Mesendoderm (in vitro differentiated cells): ENCODE measurements around the gene CT45A10.
"Not testable (repeated sequence)": the region's sequence is repeated elsewhere in the genome, so short reads cannot be mapped to it uniquely, and the experiment has no call there.

Experiments used
- DNase-seq: peaks from one replicate; pipeline ENCODE4 v3.0.0; 2013
- H2AK5ac ChIP-seq: 2 replicates; pipeline ENCODE4 v1.6.1; 2013; ENCODE audit warnings: low read length, inconsistent platforms
- H2BK120ac ChIP-seq: 2 replicates; pipeline ENCODE4 v1.6.1; 2013; ENCODE audit warnings: low read depth, mild to moderate bottlenecking, low read length, moderate library complexity, mixed read lengths
- H2BK15ac ChIP-seq: replicated peaks from 2 replicates; pipeline ENCODE4 v1.6.1; 2013; ENCODE audit warnings: low read depth, mild to moderate bottlenecking, moderate library complexity
- H2BK5ac ChIP-seq: 2 replicates; pipeline ENCODE4 v1.6.1; 2013; ENCODE audit warnings: low read length, inconsistent platforms
- H3K18ac ChIP-seq: 2 replicates; pipeline ENCODE4 v1.6.1; 2013; ENCODE audit warnings: mild to moderate bottlenecking, low read length, mixed read lengths
- H3K23ac ChIP-seq: one replicate; pipeline ENCODE4 v1.6.1; 2013; ENCODE audit warnings: low read length
- H3K27ac ChIP-seq: 2 replicates; pipeline ENCODE4 v1.5.1; 2013; ENCODE audit warnings: low read depth, mild to moderate bottlenecking, inconsistent platforms, low read length, moderate library complexity
- H3K27me3 ChIP-seq: 2 replicates; pipeline ENCODE4 v1.6.1; 2013; ENCODE audit warnings: low read length, control low read depth, mild to moderate bottlenecking, inconsistent platforms; ENCODE audit not compliant: insufficient read depth, poor library complexity
- H3K36me3 ChIP-seq: 2 replicates; pipeline ENCODE4 v1.6.1; 2013; ENCODE audit warnings: low read length, inconsistent platforms; ENCODE audit not compliant: control insufficient read depth, insufficient read depth
- H3K4ac ChIP-seq: one replicate; pipeline ENCODE4 v1.6.1; 2013; ENCODE audit warnings: low read depth, mild to moderate bottlenecking, low read length, moderate library complexity
- H3K4me1 ChIP-seq: 2 replicates; pipeline ENCODE4 v1.6.1; 2013; ENCODE audit warnings: low read depth, low read length, inconsistent platforms; ENCODE audit not compliant: control insufficient read depth
- H3K4me2 ChIP-seq: 2 replicates; pipeline ENCODE4 v1.6.1; 2013; ENCODE audit warnings: low read length
- H3K4me3 ChIP-seq: 2 replicates; pipeline ENCODE4 v1.5.1; 2013; ENCODE audit warnings: mild to moderate bottlenecking, low read length
- H3K56ac ChIP-seq: one replicate; pipeline ENCODE4 v1.6.1; 2013; ENCODE audit warnings: low read length
- H3K79me1 ChIP-seq: 2 replicates; pipeline ENCODE4 v1.6.1; 2013; ENCODE audit warnings: low read length, inconsistent platforms
- H3K79me2 ChIP-seq: 2 replicates; pipeline ENCODE4 v1.6.1; 2013; ENCODE audit warnings: mild to moderate bottlenecking, low read length; ENCODE audit not compliant: control insufficient read depth, insufficient read depth
- H3K9ac ChIP-seq: 2 replicates; pipeline ENCODE4 v1.6.1; 2013; ENCODE audit warnings: low read length, inconsistent platforms
- H4K5ac ChIP-seq: one replicate; pipeline ENCODE4 v1.6.1; 2013; ENCODE audit warnings: low read length
- H4K8ac ChIP-seq: one replicate; pipeline ENCODE4 v1.6.1; 2013; ENCODE audit warnings: low read depth, mild to moderate bottlenecking, control low read depth, low read length, moderate library complexity
- WGBS: extraction: QIAGEN DNeasy Blood & Tissue Kit; methylation state at CpG from one replicate; pipeline ENCODE4 v1.1.7; 2013; ENCODE audit warnings: low lambda C conversion rate, missing lambda C conversion rate; ENCODE audit not compliant: insufficient coverage; ENCODE audit errors: extremely low coverage; 5-methylcytosine and 5-hydroxymethylcytosine counted together

Gene CT45A10

DNA sequence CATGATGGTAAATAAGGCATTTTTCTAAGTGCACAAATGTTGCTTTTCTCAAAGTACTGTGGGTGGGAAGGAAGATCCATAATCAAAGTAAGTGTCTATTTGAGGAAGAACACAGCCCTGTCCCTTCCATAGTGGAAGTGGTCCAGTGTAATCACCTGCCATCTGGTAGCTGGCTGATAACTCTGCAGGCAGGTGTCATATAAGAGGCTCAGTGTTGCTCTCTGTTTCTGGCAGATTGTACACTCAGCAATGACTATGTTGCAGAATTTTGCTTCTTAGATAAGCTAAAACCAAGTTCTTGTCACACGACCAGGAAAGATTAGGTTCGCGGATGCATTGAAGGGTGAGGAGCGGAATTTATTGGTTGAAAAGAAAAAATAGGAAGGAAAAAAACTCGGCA lies 21.2 kb upstream of the CT45A10 start:
- Histone ChIP-seq H2AK5ac (no peak overlapping the region), H4K5ac (no peak overlapping the region), H3K56ac (no peak overlapping the region), H2BK15ac (no peak overlapping the region), H3K18ac (no peak overlapping the region), H3K27ac (no peak overlapping the region), H2BK5ac (no peak overlapping the region), H3K36me3 (no peaks in the 10 kb centered on the region), H3K4me3 (no peak overlapping the region), H3K4me1 (no peaks in the 10 kb centered on the region), H3K4ac (no peak overlapping the region), H3K4me2 (no peak overlapping the region), H3K27me3 (no peaks in the 10 kb centered on the region), H3K79me1 (no peaks in the 10 kb centered on the region), H3K23ac (no peak overlapping the region), H3K79me2 (no peaks in the 10 kb centered on the region), H2BK120ac (no peak overlapping the region), H4K8ac (no peak overlapping the region), H3K9ac (no peak overlapping the region)
- WGBS: no CpG with 5 or more reads among the region's 5 CpGs
- DNase-seq: no peak

DNA sequence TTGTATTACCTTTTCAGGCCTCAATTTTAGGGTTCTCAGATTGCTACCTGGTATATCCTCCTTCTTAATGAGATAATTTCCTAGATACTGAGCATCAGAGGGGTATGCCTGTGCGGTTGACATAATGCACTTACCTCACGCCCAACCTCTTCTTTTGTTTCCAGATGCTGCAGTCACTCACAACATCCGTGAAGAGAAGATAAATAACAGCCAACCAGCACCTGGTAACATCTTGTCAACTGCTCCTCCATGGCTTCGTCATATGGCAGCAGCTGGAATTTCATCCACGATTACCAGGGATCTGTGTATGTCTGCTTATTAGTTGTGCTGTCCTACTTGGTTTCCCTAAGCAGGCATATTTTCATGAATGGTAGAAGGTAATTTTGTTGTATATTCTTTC lies 17.0 kb upstream of the CT45A10 start:
- no peaks in the 10 kb centered on the region for H3K4me1 ChIP-seq
- H4K5ac ChIP-seq: no peak overlapping the region
- H4K8ac ChIP-seq: no peak overlapping the region
- H3K4me2 ChIP-seq: no peak overlapping the region
- no peaks in the 10 kb centered on the region for H3K27me3 ChIP-seq
- no peak overlapping the region for H3K23ac ChIP-seq
- H3K27ac ChIP-seq: no peak overlapping the region
- no CpG with 5 or more reads among the region's 5 CpGs for WGBS
- H2BK5ac ChIP-seq: no peak overlapping the region
- no peak overlapping the region for H2AK5ac ChIP-seq
- no peak overlapping the region for H3K56ac ChIP-seq
- no peak overlapping the region for H3K4me3 ChIP-seq
- no peak overlapping the region for H3K4ac ChIP-seq
- H3K9ac ChIP-seq: no peak overlapping the region
- no peak for DNase-seq
- H2BK15ac ChIP-seq: no peak overlapping the region
- no peak overlapping the region for H3K18ac ChIP-seq
- no peak overlapping the region for H2BK120ac ChIP-seq
- H3K79me1 ChIP-seq: no peaks in the 10 kb centered on the region
- H3K36me3 ChIP-seq: no peaks in the 10 kb centered on the region
- H3K79me2 ChIP-seq: no peaks in the 10 kb centered on the region

DNA sequence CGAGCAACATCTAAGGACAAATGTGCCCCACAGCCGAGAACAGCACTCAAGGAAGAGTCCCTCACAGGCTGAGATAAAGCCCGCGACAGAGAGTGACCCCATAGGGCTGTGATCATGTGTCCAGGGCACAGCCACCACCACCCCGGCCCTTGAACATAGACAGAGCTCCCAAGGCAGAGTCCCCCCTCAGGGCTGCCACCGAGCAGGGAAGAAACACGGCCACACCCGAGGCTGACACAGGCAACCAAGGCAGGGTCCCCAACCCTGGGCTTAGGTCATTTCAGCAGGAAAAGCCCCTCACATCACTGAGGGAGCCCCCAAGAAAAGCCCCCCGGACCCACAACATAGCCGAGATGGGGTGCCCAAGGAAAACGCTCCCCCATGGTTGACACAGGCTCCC lies 463 bp downstream of the CT45A10 start:
- WGBS: no CpG with 5 or more reads among the region's 11 CpGs
- no peak overlapping the region for H3K27ac ChIP-seq
- H3K56ac ChIP-seq: no peak overlapping the region
- H3K36me3 ChIP-seq: no peaks in the 10 kb centered on the region
- no peak overlapping the region for H3K18ac ChIP-seq
- no peaks in the 10 kb centered on the region for H3K79me1 ChIP-seq
- H3K4me1 ChIP-seq: no peaks in the 10 kb centered on the region
- no peaks in the 10 kb centered on the region for H3K27me3 ChIP-seq
- H3K79me2 ChIP-seq: no peaks in the 10 kb centered on the region
- H3K4ac ChIP-seq: no peak overlapping the region
- H4K5ac ChIP-seq: no peak overlapping the region
- no peak overlapping the region for H2AK5ac ChIP-seq
- no peak overlapping the region for H2BK15ac ChIP-seq
- no peak overlapping the region for H3K9ac ChIP-seq
- H4K8ac ChIP-seq: no peak overlapping the region
- H3K4me2 ChIP-seq: no peak overlapping the region
- H2BK120ac ChIP-seq: no peak overlapping the region
- no peak for DNase-seq
- no peak overlapping the region for H2BK5ac ChIP-seq
- no peak overlapping the region for H3K23ac ChIP-seq
- H3K4me3 ChIP-seq: no peak overlapping the region

DNA sequence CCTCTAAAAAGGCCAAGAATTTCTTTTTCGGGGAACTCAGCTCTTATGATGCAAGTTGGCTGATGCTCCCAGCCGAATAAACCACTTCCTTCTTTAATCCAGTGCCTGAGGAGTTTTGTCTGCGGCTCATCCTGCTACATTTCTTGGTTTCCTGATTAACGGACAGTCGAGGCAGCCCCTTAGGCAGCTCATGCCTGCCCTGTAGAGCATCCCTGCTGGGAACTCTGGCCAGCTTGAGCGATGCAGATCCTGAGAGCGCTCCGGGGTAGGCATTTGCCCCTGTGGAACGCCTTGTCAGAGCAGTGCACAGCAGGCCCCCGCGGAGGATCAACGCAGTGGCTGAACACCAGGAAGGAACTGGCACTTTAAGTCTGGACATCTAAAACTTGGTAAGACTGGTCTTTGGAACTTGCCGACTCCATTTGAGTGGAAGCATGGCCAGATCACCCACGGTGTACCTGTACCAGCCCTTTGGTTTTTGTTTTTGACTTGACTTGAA lies 3.1 kb downstream of the CT45A10 start:
- no peaks in the 10 kb centered on the region for H3K27me3 ChIP-seq
- H3K27ac ChIP-seq: no peak overlapping the region
- no peak overlapping the region for H4K8ac ChIP-seq
- no peaks in the 10 kb centered on the region for H3K36me3 ChIP-seq
- H3K56ac ChIP-seq: no peak overlapping the region
- no peak overlapping the region for H3K4me3 ChIP-seq
- H2BK120ac ChIP-seq: no peak overlapping the region
- H2BK15ac ChIP-seq: no peak overlapping the region
- DNase-seq: no peak
- no peak overlapping the region for H3K9ac ChIP-seq
- no peak overlapping the region for H4K5ac ChIP-seq
- H2BK5ac ChIP-seq: no peak overlapping the region
- no peak overlapping the region for H3K4me2 ChIP-seq
- no peak overlapping the region for H3K4ac ChIP-seq
- H3K79me2 ChIP-seq: no peaks in the 10 kb centered on the region
- no CpG with 5 or more reads among the region's 14 CpGs for WGBS
- H3K79me1 ChIP-seq: no peaks in the 10 kb centered on the region
- no peak overlapping the region for H3K23ac ChIP-seq
- no peak overlapping the region for H3K18ac ChIP-seq
- no peak overlapping the region for H2AK5ac ChIP-seq
- H3K4me1 ChIP-seq: no peaks in the 10 kb centered on the region

DNA sequence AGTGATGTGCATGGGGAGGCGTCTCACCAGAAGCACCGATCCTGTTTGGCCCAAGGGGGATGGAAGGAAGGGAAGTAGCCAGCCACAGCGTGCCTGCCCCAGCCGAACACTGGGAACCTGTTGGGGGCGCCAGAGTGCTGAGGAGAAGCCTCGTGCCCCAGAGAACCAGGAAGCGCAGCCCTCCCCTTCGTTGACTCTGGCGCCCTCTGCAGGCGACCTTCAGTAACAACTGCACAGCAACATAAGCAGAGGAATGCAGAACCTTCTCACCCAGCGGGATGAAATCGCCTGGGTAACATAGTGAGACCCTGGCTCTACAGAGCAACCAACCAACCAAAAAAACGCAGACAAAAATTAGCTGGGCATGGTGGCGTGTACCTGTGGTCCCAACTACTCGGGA lies 4.3 kb downstream of the CT45A10 start:
- H3K79me1 ChIP-seq, H3K9ac ChIP-seq, H3K56ac ChIP-seq, H2BK15ac ChIP-seq, H2AK5ac ChIP-seq, H3K36me3 ChIP-seq, H2BK120ac ChIP-seq, H4K8ac ChIP-seq, H3K18ac ChIP-seq, H4K5ac ChIP-seq, H3K4me1 ChIP-seq, H3K4ac ChIP-seq, H3K23ac ChIP-seq, H2BK5ac ChIP-seq, H3K79me2 ChIP-seq, H3K27me3 ChIP-seq, H3K27ac ChIP-seq, H3K4me2 ChIP-seq, H3K4me3 ChIP-seq: not testable (repeated sequence)
- DNase-seq: peak; percentile 0
- WGBS: no CpG with 5 or more reads among the region's 15 CpGs

DNA sequence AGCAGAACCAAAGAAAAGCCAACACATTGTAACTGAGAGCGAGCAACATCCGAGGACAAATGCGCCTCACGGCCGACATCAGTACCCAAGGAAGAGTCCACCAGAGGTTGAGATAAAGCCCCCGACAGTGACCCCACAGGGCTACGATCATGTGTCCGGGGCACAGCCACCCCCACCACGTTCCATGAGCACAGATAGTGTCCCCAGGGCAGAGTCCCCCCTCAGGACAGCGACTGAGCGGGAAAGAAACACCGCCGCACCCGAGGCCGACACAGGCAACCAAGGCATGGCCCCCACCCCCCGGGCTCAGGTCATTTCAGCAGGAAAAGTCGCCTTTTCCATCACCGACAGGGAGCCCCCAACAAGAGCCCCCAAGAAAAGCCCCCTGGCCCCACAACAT lies 5.0 kb downstream of the CT45A10 start:
- not testable (repeated sequence) for H3K27me3 ChIP-seq, H2BK120ac ChIP-seq, H3K79me2 ChIP-seq, H3K9ac ChIP-seq, H3K4me3 ChIP-seq, H3K4me2 ChIP-seq, H3K79me1 ChIP-seq, DNase-seq, H3K23ac ChIP-seq, H4K5ac ChIP-seq, H2BK15ac ChIP-seq, H4K8ac ChIP-seq, H3K18ac ChIP-seq, H2AK5ac ChIP-seq, H3K56ac ChIP-seq, H3K36me3 ChIP-seq, H2BK5ac ChIP-seq, H3K27ac ChIP-seq, H3K4me1 ChIP-seq, H3K4ac ChIP-seq
- WGBS: no CpG with 5 or more reads among the region's 18 CpGs
